ENCODE data around the gene ADCY4. TPM values are rescaled to one million over a fixed set of nuclear protein-coding genes. Genes with fewer than 3 reads are reported as not detected.
A peak's percentile ranks its signal among the peaks of the same experiment; 100 is the strongest.

The ADCY4 gene
- total RNA-seq, 1 donor from 2014 or later: 143 TPM

DNA sequence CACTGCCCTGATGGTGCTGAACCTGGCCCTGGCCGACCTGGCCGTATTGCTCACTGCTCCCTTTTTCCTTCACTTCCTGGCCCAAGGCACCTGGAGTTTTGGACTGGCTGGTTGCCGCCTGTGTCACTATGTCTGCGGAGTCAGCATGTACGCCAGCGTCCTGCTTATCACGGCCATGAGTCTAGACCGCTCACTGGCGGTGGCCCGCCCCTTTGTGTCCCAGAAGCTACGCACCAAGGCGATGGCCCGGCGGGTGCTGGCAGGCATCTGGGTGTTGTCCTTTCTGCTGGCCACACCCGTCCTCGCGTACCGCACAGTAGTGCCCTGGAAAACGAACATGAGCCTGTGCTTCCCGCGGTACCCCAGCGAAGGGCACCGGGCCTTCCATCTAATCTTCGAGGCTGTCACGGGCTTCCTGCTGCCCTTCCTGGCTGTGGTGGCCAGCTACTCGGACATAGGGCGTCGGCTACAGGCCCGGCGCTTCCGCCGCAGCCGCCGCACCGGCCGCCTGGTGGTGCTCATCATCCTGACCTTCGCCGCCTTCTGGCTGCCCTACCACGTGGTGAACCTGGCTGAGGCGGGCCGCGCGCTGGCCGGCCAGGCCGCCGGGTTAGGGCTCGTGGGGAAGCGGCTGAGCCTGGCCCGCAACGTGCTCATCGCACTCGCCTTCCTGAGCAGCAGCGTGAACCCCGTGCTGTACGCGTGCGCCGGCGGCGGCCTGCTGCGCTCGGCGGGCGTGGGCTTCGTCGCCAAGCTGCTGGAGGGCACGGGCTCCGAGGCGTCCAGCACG, 18.9 kb downstream of the ADCY4 start:
- Histone ChIP-seq H3K27ac (no peak overlapping the region), H3K4me3 (no peak overlapping the region), H3K4me1 (peaks cover 0 to 6% of the 10 kb centered on the region in 2 donors), H3K9me3 (no peaks in the 10 kb centered on the region), H3K36me3 (no peaks in the 10 kb centered on the region), H3K27me3 (peaks cover 4% of the 10 kb centered on the region)
- intact Hi-C loops (cut with DNase I): no loop called here
- TF ChIP-seq, protein P1, sequence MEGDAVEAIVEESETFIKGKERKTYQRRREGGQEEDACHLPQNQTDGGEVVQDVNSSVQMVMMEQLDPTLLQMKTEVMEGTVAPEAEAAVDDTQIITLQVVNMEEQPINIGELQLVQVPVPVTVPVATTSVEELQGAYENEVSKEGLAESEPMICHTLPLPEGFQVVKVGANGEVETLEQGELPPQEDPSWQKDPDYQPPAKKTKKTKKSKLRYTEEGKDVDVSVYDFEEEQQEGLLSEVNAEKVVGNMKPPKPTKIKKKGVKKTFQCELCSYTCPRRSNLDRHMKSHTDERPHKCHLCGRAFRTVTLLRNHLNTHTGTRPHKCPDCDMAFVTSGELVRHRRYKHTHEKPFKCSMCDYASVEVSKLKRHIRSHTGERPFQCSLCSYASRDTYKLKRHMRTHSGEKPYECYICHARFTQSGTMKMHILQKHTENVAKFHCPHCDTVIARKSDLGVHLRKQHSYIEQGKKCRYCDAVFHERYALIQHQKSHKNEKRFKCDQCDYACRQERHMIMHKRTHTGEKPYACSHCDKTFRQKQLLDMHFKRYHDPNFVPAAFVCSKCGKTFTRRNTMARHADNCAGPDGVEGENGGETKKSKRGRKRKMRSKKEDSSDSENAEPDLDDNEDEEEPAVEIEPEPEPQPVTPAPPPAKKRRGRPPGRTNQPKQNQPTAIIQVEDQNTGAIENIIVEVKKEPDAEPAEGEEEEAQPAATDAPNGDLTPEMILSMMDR (IDR thresholded peaks at IDR 0.05): peak; percentile 8 to 14 (median 9)
- no peak for DNase-seq (ENCODE audit: low spot score in 2 of 2)

DNA sequence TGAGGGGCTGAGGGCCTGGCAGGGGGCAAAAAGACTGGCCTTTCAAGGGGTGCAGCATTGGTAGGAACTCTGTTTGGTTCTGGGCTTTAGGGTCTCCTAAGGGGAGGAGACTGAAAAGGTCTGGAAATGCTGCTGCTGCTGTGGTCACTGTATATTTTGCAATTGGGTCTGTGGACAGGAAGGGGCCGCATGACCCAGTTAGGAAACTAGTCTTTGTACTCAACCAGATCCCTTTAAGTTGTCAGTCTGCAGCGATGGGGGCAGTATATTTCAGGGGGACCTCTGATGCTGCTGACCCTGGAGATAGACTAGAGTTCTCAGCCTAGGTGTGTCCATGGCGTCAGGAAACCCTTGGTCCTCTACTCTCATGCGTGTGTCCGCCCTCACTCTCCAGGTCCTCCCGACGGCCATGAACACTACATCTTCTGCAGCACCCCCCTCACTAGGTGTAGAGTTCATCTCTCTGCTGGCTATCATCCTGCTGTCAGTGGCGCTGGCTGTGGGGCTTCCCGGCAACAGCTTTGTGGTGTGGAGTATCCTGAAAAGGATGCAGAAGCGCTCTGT, 19.5 kb downstream of the ADCY4 start:
- Histone ChIP-seq H3K36me3 (no peaks in the 10 kb centered on the region), H3K27ac (no peak overlapping the region), H3K4me3 (no peak overlapping the region), H3K4me1 (peaks cover 4 to 10% of the 10 kb centered on the region in 2 donors), H3K27me3 (peaks cover 4% of the 10 kb centered on the region), H3K9me3 (no peaks in the 10 kb centered on the region)
- intact Hi-C loops (cut with DNase I): no loop called here
- DNase-seq (ENCODE audit: low spot score in 2 of 2): no peak
- TF ChIP-seq, protein P1 (IDR thresholded peaks at IDR 0.05): no peak

DNA sequence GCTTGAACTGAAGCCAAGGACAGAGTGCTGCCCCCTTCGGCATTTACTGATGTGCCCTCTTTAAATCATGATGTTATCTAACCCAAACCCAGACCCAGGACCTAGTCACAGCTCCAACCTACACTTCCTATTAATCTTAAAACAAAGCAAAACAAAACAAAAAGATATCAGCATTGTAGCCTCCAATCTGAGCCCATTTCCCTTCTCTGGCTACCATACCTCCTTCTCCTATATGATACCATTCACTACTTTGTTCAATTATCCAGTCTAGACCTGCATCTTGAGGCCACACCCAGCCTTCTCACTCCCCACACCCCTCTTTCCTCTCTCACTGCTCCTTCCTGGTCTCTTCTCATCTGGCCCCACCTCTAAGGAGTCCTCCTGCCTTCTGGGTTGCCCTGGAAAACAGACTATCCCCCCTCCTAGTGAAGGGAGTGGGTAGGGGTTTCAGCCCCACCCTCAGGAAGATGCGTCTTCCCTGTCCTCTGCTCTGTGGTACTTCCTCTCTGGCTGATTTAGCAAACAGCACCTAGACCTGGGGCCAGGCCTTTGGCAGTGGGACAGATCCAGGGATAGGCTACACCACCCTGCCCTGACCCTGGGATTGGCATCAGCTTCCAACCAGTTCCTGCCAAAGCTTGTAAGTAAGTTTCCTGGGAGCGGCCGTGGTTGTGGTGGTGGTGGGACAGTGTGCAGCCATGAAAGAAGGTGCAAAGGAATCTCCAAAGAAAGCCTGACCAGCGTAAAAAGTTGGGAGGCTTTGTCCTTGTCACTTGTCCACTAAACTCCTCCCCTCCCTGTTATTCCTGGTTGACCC, 20.3 kb downstream of the ADCY4 start:
- no peak for DNase-seq (ENCODE audit: low spot score in 2 of 2)
- Histone ChIP-seq H3K27me3 (peaks cover 4% of the 10 kb centered on the region), H3K4me1 (peaks cover 8 to 17% of the 10 kb centered on the region in 2 donors), H3K4me3 (no peak overlapping the region), H3K36me3 (no peaks in the 10 kb centered on the region), H3K9me3 (no peaks in the 10 kb centered on the region), H3K27ac (no peak overlapping the region)
- TF ChIP-seq, protein P1 (IDR thresholded peaks at IDR 0.05): no peak
- intact Hi-C loops (cut with DNase I): no loop called here

DNA sequence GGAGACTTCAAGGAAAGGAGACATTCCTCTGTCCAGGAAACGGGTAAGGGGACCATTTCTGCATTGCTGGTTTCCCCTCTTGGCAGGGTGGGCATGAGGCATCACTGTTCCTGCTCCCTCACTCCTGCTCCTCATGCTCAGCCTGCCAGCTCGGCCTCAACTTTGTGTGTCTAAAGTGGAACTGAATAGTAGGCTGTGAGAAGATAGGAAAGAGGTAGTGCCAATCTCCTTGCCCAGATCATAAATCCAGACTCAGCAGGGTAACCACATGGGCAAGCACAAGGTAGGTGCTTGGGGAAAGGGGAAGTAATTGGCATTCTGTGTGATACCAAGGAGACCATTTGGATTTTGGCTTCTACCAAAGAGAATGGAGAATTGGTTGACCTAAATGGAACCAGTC, 21.0 kb downstream of the ADCY4 start:
- TF ChIP-seq, protein P1 (IDR thresholded peaks at IDR 0.05): no peak
- intact Hi-C loops (cut with DNase I): no loop called here
- Histone ChIP-seq H3K27ac (peak overlapping the region in 1 of 2 donors; percentile 19), H3K36me3 (no peaks in the 10 kb centered on the region), H3K27me3 (peaks cover 4% of the 10 kb centered on the region), H3K4me1 (peaks cover 8 to 17% of the 10 kb centered on the region in 2 donors), H3K9me3 (no peaks in the 10 kb centered on the region), H3K4me3 (no peak overlapping the region)
- DNase-seq (ENCODE audit: low spot score in 2 of 2): no peak

DNA sequence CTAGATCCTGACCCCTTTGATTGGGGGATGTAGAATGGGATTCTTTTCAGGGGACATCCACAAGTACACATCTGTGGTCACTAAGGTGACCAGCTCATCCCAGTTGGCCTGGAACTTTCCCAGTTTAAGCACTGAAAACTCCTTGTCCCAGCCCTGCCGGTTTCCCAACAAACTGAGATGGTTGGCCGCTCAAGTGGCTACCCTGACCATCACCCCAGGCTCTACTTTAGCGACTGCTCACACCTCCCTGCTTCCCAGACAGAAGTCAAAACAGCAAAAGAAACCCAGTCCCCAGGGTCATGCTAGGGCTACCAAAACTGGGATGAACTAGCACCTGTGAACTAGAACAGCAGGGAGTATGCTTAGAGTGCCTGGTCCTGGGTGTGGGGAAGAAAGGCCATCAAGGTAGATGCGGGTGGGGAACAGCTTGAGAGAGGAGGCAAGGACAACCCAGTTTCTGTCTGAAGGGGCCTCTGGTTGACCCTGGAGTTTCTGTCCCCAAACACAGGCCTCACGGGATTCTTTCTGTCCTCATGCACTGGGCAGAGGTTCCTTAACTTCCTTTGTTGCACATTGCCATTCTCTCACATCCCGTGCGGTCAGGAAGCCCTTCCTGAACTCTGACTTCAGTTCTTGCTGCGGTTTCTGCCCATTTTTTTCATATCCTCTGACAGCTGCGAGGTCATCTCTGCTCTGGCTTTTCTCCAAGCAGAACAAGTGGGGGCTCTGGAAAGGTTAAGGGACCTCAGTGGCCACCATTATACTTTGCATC, 21.9 kb downstream of the ADCY4 start:
- peaks cover 4% of the 10 kb centered on the region for H3K27me3 ChIP-seq
- H3K4me1 ChIP-seq: peaks cover 8 to 17% of the 10 kb centered on the region in 2 donors
- DNase-seq (ENCODE audit: low spot score in 2 of 2): no peak
- TF ChIP-seq, protein P1 (IDR thresholded peaks at IDR 0.05): no peak
- H3K36me3 ChIP-seq: no peaks in the 10 kb centered on the region
- H3K4me3 ChIP-seq: no peak overlapping the region
- no peaks in the 10 kb centered on the region for H3K9me3 ChIP-seq
- peak overlapping the region; percentile 45 to 65 for H3K27ac ChIP-seq
- intact Hi-C loops (cut with DNase I): no loop called here

Measured in ascending aorta (tissue), 2 donors.